ENCODE results near the gene AK8.

Gene AK8

DNA sequence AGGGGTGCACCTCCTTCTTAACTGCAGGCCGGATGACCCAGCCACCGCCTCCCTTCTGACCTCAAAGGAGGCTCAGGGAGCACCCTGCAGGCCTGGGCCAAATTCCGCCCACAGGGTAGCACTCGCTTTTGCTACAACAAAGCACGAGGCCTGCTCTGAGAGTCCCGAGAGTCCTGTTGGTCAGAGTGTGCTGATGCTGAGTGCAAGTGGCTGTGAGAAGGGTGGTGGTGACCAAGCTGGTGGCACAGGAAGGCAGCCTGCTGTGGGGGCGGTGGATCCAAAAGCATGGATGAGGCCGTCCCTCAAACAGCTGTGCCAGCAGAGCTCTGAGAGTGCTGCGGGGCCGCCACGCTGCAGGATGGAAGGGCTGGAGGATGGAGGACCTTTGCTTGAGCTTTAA, 101.8 kb downstream of the AK8 start:
- TF ChIP-seq, protein P1, sequence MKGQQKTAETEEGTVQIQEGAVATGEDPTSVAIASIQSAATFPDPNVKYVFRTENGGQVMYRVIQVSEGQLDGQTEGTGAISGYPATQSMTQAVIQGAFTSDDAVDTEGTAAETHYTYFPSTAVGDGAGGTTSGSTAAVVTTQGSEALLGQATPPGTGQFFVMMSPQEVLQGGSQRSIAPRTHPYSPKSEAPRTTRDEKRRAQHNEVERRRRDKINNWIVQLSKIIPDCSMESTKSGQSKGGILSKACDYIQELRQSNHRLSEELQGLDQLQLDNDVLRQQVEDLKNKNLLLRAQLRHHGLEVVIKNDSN (IDR thresholded peaks at IDR 0.05) = no peak
- TF ChIP-seq TAF1 (IDR thresholded peaks at IDR 0.05; ENCODE audit: low read depth) (no peak), TEAD4 (IDR thresholded peaks at IDR 0.05) (no peak), CEBPB (IDR thresholded peaks at IDR 0.05) (no peak), FOXM1 (IDR thresholded peaks at IDR 0.05; ENCODE audit: borderline replicate concordance, low read depth) (no peak), ZBTB7A (IDR thresholded peaks at IDR 0.05; ENCODE audit: low read depth) (no peak), YY1 (IDR thresholded peaks at IDR 0.05; ENCODE audit: low read depth) (no peak), RAD21 (IDR thresholded peaks at IDR 0.05; ENCODE audit: low read depth) (no peak), NFIC (IDR thresholded peaks at IDR 0.05) (no peak), CREB1 (IDR thresholded peaks at IDR 0.05; ENCODE audit: low read depth) (no peak), EP300 (IDR thresholded peaks at IDR 0.05; ENCODE audit: borderline replicate concordance) (no peak), EGR1 (IDR thresholded peaks at IDR 0.05) (no peak), TCF12 (IDR thresholded peaks at IDR 0.05; ENCODE audit: low read depth) (no peak)
- TF ChIP-seq, protein P2, sequence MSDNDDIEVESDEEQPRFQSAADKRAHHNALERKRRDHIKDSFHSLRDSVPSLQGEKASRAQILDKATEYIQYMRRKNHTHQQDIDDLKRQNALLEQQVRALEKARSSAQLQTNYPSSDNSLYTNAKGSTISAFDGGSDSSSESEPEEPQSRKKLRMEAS (IDR thresholded peaks at IDR 0.05) = no peak
- TF ChIP-seq, protein P3, sequence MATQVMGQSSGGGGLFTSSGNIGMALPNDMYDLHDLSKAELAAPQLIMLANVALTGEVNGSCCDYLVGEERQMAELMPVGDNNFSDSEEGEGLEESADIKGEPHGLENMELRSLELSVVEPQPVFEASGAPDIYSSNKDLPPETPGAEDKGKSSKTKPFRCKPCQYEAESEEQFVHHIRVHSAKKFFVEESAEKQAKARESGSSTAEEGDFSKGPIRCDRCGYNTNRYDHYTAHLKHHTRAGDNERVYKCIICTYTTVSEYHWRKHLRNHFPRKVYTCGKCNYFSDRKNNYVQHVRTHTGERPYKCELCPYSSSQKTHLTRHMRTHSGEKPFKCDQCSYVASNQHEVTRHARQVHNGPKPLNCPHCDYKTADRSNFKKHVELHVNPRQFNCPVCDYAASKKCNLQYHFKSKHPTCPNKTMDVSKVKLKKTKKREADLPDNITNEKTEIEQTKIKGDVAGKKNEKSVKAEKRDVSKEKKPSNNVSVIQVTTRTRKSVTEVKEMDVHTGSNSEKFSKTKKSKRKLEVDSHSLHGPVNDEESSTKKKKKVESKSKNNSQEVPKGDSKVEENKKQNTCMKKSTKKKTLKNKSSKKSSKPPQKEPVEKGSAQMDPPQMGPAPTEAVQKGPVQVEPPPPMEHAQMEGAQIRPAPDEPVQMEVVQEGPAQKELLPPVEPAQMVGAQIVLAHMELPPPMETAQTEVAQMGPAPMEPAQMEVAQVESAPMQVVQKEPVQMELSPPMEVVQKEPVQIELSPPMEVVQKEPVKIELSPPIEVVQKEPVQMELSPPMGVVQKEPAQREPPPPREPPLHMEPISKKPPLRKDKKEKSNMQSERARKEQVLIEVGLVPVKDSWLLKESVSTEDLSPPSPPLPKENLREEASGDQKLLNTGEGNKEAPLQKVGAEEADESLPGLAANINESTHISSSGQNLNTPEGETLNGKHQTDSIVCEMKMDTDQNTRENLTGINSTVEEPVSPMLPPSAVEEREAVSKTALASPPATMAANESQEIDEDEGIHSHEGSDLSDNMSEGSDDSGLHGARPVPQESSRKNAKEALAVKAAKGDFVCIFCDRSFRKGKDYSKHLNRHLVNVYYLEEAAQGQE (IDR thresholded peaks at IDR 0.05; ENCODE audit: low read depth) = no peak

DNA sequence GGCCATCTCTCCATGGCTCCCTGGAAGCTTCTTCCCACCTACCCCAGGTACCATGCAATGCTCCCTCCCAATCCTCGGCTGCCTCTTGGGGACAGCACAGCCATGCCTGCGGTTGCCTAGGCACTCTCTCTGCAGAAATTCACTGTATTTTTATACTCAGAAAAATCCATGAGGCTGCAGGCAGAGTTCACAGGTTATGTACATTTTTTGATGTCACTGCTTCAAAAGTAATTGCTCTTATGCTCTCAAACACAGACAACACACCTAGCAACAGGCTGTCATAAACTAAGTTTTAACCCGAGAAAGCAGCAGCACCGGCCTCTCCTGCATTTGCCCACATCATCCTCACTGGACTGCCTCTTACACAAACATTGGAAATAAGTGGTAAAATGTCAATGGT, 102.4 kb downstream of the AK8 start:
- TF ChIP-seq, protein P2 (IDR thresholded peaks at IDR 0.05) = no peak
- TF ChIP-seq CEBPB (IDR thresholded peaks at IDR 0.05) = no peak
- no peak for TF ChIP-seq CREB1 (IDR thresholded peaks at IDR 0.05; ENCODE audit: low read depth)
- TF ChIP-seq EP300 (IDR thresholded peaks at IDR 0.05; ENCODE audit: borderline replicate concordance) = no peak
- no peak for TF ChIP-seq TAF1 (IDR thresholded peaks at IDR 0.05; ENCODE audit: low read depth)
- TF ChIP-seq, protein P1 (IDR thresholded peaks at IDR 0.05) = no peak

DNA sequence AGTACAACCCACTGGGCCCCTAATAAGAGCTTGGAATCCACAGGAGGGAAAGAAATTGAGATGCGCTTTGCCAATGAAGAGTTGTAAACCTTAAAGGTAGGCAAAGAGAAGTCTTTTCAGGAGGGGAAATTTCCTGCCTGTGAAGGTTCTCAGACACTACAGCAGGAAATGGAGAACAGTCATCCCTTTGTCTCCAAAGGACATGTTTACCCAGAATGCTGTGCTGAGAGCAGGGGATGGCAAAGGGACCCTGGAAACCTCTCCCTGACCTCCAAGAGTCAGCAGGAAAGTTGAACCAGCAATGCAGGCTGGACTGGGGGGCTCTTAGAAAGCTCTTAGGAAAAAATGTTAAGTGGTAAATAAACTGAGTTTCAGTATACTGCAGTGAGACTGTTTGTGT, 103.2 kb downstream of the AK8 start:
- TF ChIP-seq CEBPB (IDR thresholded peaks at IDR 0.05) = no peak
- TF ChIP-seq YY1 (IDR thresholded peaks at IDR 0.05; ENCODE audit: low read depth) = no peak
- no peak for TF ChIP-seq TAF1 (IDR thresholded peaks at IDR 0.05; ENCODE audit: low read depth)
- TF ChIP-seq RAD21 (IDR thresholded peaks at IDR 0.05; ENCODE audit: low read depth) = no peak
- TF ChIP-seq TEAD4 (IDR thresholded peaks at IDR 0.05) = no peak
- no peak for TF ChIP-seq ZBTB7A (IDR thresholded peaks at IDR 0.05; ENCODE audit: low read depth)
- no peak for TF ChIP-seq CREB1 (IDR thresholded peaks at IDR 0.05; ENCODE audit: low read depth)
- TF ChIP-seq TCF12 (IDR thresholded peaks at IDR 0.05; ENCODE audit: low read depth) = no peak
- TF ChIP-seq EP300 (IDR thresholded peaks at IDR 0.05; ENCODE audit: borderline replicate concordance) = no peak
- TF ChIP-seq, protein P3 (IDR thresholded peaks at IDR 0.05; ENCODE audit: low read depth) = no peak
- TF ChIP-seq EGR1 (IDR thresholded peaks at IDR 0.05) = no peak
- no peak for TF ChIP-seq FOXM1 (IDR thresholded peaks at IDR 0.05; ENCODE audit: borderline replicate concordance, low read depth)
- TF ChIP-seq, protein P2 (IDR thresholded peaks at IDR 0.05) = no peak
- TF ChIP-seq, protein P1 (IDR thresholded peaks at IDR 0.05) = no peak
- no peak for TF ChIP-seq NFIC (IDR thresholded peaks at IDR 0.05)

DNA sequence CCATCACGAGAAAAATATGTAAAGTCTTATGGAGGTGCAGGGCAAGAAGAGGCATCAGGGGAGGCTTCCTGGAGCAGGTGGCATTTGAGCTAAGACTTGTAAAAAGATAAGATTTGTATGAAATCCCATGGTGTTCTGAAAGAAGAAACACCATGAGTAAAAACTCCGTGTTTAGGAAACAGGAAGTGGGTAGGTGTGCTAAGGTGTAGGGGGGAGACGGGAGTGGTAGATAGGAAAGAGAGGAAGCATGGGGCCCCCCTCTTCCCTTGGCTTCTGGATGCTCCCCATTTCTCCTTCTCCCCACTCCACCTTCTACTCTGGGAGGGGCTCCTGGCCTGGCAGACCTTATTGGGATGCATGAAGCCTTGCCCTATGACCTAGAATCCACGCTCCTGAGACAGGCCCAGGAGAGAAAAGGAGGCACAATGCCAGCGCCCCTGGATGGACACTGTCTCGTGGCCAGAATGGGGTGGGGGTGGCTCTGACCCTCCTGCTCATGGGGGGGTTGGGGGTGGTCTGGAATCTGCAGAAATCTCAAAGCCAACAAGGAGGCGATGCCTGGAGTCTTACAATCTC, 104.2 kb downstream of the AK8 start:
- no peak for TF ChIP-seq ZBTB7A (IDR thresholded peaks at IDR 0.05; ENCODE audit: low read depth)
- TF ChIP-seq TAF1 (IDR thresholded peaks at IDR 0.05; ENCODE audit: low read depth) = no peak
- TF ChIP-seq, protein P1 (IDR thresholded peaks at IDR 0.05) = no peak

DNA sequence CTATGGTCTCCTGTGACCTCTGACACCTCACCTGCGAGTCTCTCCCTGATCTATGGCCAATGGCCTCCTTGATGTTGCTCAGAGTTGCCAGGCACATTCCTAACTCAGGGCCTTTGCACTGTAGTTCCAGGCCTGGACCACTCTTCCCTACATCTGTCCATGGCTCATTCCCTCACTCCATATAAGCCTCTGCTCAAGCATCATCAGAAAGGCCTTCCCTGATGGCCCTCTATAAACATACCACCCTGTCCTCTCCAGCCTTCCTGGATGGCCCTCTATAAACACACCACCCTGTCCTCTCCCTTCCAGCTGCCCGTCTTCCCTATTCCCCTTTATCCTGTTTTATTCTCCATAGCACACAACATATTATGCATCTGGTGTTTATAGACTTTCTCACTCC, 105.0 kb downstream of the AK8 start:
- TF ChIP-seq CREB1 (IDR thresholded peaks at IDR 0.05; ENCODE audit: low read depth) (no peak), NFIC (IDR thresholded peaks at IDR 0.05) (no peak), TEAD4 (IDR thresholded peaks at IDR 0.05) (no peak), RAD21 (IDR thresholded peaks at IDR 0.05; ENCODE audit: low read depth) (no peak), TCF12 (IDR thresholded peaks at IDR 0.05; ENCODE audit: low read depth) (no peak)
- TF ChIP-seq, protein P1 (IDR thresholded peaks at IDR 0.05) = no peak

All from Ishikawa (cell line).